ENCODE results near the gene MRPL14. TPM values are rescaled to one million over a fixed set of nuclear protein-coding genes. Genes with fewer than 3 reads are reported as not detected.

MRPL14 gene
- total and polyA plus RNA-seq, 2 of the 4 experiments (the other 2 are of a cell fraction): 43.7 to 87.9 TPM

DNA sequence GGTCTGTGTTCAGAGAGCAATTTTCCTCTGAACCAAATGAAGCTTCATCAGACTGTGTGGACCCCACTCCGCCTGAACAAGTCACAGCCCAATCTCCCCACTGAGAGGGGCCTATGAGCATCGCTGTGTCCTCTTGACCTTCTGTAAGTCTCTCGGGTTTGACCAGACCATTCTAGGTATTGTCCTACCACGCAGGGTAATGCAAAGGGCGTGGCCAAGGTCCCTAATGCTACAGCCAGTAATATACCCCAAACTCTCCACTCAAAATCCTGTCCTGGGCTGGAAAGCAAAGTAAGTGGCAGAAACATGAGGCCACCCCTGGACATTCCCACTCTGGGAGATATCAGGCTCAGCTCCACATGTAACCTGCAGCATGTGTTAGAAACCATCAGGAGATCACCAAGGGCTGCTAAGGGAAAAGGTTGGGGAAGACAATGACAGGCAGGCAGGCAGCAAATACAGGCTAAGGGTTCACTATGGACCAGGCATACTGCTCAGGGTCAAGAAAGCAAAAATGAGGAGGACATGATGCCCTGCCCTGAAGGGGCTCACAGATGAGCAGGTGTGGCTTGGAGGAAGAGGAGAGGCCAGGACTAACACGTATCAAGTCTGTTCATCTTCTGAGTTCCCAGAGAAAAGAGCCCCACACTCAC is 33.4 kb downstream of the MRPL14 start:
- H2BK20ac ChIP-seq (ENCODE audit: low read depth, low read length): no peak overlapping the region
- BruUV-seq (replicated peaks): no TSS peak
- peaks cover 6% of the 10 kb centered on the region; the same call in 1 of the 2 replicates for H3K36me3 ChIP-seq (ENCODE audit: control insufficient read depth, insufficient read depth, low read length)
- H3K9me3 ChIP-seq (ENCODE audit: control insufficient read depth, insufficient read depth, low read length): no peaks in the 10 kb centered on the region
- DNase-seq (no peak), ATAC-seq (ENCODE audit: low read depth) (no peak)
- no peak overlapping the region for H4K8ac ChIP-seq (ENCODE audit: low read depth in 2 of 2, low read length in 2 of 2)
- H3K79me1 ChIP-seq (ENCODE audit: low read depth in 1 of 2, low read length in 2 of 2): peaks cover 0 to 7% of the 10 kb centered on the region in 2 experiments; a peak in 2 of 4 replicates
- H4K20me1 ChIP-seq (ENCODE audit: insufficient read depth, low read length): peaks cover 10% of the 10 kb centered on the region
- dilution Hi-C loops (cut with HindIII; ENCODE audit: low sequenced_read_pairs, unreplicated experiment) (no loop called here), intact Hi-C loops (cut with micrococcal nuclease) (no loop called here), in situ Hi-C loops (cut with MboI; ENCODE audit: low sequenced_read_pairs) (no loop called here)
- 98% methylated on average over 4 of the region's 6 CpGs; no CpG with 5 or more reads in 1 of the 2 experiments for WGBS, 2 experiments (ENCODE audit: extremely low coverage in 2 of 2, insufficient read length in 1 of 2)
- no peak overlapping the region for H2AK5ac ChIP-seq (ENCODE audit: low read depth, low read length)
- no peak overlapping the region for H2AFZ ChIP-seq (replicated peaks; ENCODE audit: low read length, poor library complexity)
- no peak overlapping the region for H2BK120ac ChIP-seq (ENCODE audit: low read depth, low read length)
- no peaks in the 10 kb centered on the region for H3K27me3 ChIP-seq (ENCODE audit: control insufficient read depth, insufficient read depth, low read length)
- no peak overlapping the region for H3K14ac ChIP-seq (replicated peaks; ENCODE audit: low read depth, low read length)
- H3K9me1 ChIP-seq (ENCODE audit: insufficient read depth, low read length): no peaks in the 10 kb centered on the region
- H2BK5ac ChIP-seq (ENCODE audit: low read depth, low read length, poor library complexity, severe bottlenecking): no peak overlapping the region
- no peak overlapping the region for H4K5ac ChIP-seq (ENCODE audit: low read depth, low read length)
- no peak overlapping the region for H3K4ac ChIP-seq (ENCODE audit: low read depth, low read length)
- ChIA-PET POLR2A (ENCODE audit: unreplicated experiment) (no interaction called here), CTCF (interaction anchor here (1.1 kb wide), 1 partner anchor 23 kb away, joined by 5 read pairs; no protein-coding TSS in a partner anchor)
- H3K18ac ChIP-seq (ENCODE audit: low read depth, low read length): no peak overlapping the region
- no peak overlapping the region for H2AK9ac ChIP-seq (replicated peaks; ENCODE audit: low read depth, low read length, poor library complexity)
- H3K4me2 ChIP-seq (ENCODE audit: low read depth, low read length): no peak overlapping the region
- no peak overlapping the region for H3K23ac ChIP-seq (ENCODE audit: low read depth, low read length)
- no peak overlapping the region for H3K9ac ChIP-seq (ENCODE audit: low read depth, low read length)
- H2BK15ac ChIP-seq (ENCODE audit: low read depth, low read length): no peak overlapping the region
- H4K91ac ChIP-seq (ENCODE audit: insufficient read depth, low read depth, low read length): no peak overlapping the region
- no peak overlapping the region for H3K56ac ChIP-seq (ENCODE audit: extremely low read depth, insufficient read depth, low read length)
- no peak overlapping the region for H3K4me3 ChIP-seq (ENCODE audit: insufficient read depth, low read depth, low read length)
- H3K4me1 ChIP-seq (ENCODE audit: control insufficient read depth, insufficient read depth, low read length): no peaks in the 10 kb centered on the region
- TF ChIP-seq FOS (IDR thresholded peaks at IDR 0.05; ENCODE audit: low read depth, low read length) (no peak), NFE2L2 (IDR thresholded peaks at IDR 0.05; ENCODE audit: low read depth, low read length) (no peak), BHLHE40 (IDR thresholded peaks at IDR 0.05; ENCODE audit: low read depth, low read length) (no peak), RFX5 (IDR thresholded peaks at IDR 0.05; ENCODE audit: low read depth, low read length) (no peak), MXI1 (IDR thresholded peaks at IDR 0.05; ENCODE audit: borderline replicate concordance, low read depth, low read length) (no peak)
- TF ChIP-seq, protein P1, sequence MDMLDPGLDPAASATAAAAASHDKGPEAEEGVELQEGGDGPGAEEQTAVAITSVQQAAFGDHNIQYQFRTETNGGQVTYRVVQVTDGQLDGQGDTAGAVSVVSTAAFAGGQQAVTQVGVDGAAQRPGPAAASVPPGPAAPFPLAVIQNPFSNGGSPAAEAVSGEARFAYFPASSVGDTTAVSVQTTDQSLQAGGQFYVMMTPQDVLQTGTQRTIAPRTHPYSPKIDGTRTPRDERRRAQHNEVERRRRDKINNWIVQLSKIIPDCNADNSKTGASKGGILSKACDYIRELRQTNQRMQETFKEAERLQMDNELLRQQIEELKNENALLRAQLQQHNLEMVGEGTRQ (IDR thresholded peaks at IDR 0.05; ENCODE audit: low read depth, low read length): no peak
- TF ChIP-seq, protein P2, sequence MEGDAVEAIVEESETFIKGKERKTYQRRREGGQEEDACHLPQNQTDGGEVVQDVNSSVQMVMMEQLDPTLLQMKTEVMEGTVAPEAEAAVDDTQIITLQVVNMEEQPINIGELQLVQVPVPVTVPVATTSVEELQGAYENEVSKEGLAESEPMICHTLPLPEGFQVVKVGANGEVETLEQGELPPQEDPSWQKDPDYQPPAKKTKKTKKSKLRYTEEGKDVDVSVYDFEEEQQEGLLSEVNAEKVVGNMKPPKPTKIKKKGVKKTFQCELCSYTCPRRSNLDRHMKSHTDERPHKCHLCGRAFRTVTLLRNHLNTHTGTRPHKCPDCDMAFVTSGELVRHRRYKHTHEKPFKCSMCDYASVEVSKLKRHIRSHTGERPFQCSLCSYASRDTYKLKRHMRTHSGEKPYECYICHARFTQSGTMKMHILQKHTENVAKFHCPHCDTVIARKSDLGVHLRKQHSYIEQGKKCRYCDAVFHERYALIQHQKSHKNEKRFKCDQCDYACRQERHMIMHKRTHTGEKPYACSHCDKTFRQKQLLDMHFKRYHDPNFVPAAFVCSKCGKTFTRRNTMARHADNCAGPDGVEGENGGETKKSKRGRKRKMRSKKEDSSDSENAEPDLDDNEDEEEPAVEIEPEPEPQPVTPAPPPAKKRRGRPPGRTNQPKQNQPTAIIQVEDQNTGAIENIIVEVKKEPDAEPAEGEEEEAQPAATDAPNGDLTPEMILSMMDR (conservative IDR thresholded peaks at IDR 0.05; ENCODE audit: low read depth, low read length): no peak
- no peak overlapping the region for H3K27ac ChIP-seq (ENCODE audit: insufficient read depth, low read length)

Measured in IMR-90 (cell line).